ENCODE measurements around the gene CGB3. TPM values are rescaled to one million over a fixed set of nuclear protein-coding genes. Genes with fewer than 3 reads are reported as not detected.

Gene CGB3
- total and polyA plus RNA-seq, 10 of the 15 experiments (the other 5 are each of a cell fraction or from before 2014, with no cell fraction given) = not detected

- TF ChIP-seq BHLHE40 (IDR thresholded peaks at IDR 0.05; ENCODE audit: borderline replicate concordance in 1 of 2, low read depth in 2 of 2, low read length in 1 of 2) (peak in 1 of 2 experiments; percentile 53; a peak in 2 of 4 replicates), ZSCAN29 (IDR thresholded peaks at IDR 0.05) (no peak; the same call in 1 of the 2 replicates), HCFC1 (IDR thresholded peaks at IDR 0.05; ENCODE audit: low read length) (peak; percentile 68), REST (IDR thresholded peaks at IDR 0.05; ENCODE audit: low read depth, low read length) (no peak), RCOR1 (conservative IDR thresholded peaks at IDR 0.05; ENCODE audit: low read depth, low read length) (no peak), HDAC2 (IDR thresholded peaks at IDR 0.05) (no peak)
Observed at GRCh38 chr19:48993175-48994034, 30.7 kb downstream of the CGB3 start, which contains the start of the genes GYS1 and RUVBL2 (continued).

Data from GM12878 (cell line).